OCI-LY3 (cell line): ENCODE results near the gene MANSC4.

Source experiments
- CTCF ChIP-seq: fragments of 200-600, 300-600 bp; sonication (generic); IDR thresholded peaks from 2 replicates; pipeline ENCODE4 v1.5.1; 2014; ENCODE audit warnings: antibody characterized with exemption, low read length, low read depth
- EZH2phosphoT487 ChIP-seq: fragments of 200-600 bp; shearing (Covaris generic); IDR thresholded peaks from 2 replicates; pipeline ENCODE4 v1.6.1; 2018; ENCODE audit warnings: antibody characterized with exemption, mixed run types, low read depth

- TF ChIP-seq CTCF (no peak), EZH2phosphoT487 (no peak)
These were observed 46.2 kb downstream of the MANSC4 start for GRCh38 chr12:27733791-27734190.
